IPS-NIHi11 (cell line): ENCODE data around the gene C3orf62.
"Not testable (repeated sequence)": the region's sequence is repeated elsewhere in the genome, so short reads cannot be mapped to it uniquely, and the experiment has no call there.

ENCODE experiments used
- DNase-seq: peaks from one replicate; pipeline ENCODE4 v3.0.0; 2012; ENCODE audit warnings: mixed read lengths, low spot score

Gene C3orf62

DNA sequence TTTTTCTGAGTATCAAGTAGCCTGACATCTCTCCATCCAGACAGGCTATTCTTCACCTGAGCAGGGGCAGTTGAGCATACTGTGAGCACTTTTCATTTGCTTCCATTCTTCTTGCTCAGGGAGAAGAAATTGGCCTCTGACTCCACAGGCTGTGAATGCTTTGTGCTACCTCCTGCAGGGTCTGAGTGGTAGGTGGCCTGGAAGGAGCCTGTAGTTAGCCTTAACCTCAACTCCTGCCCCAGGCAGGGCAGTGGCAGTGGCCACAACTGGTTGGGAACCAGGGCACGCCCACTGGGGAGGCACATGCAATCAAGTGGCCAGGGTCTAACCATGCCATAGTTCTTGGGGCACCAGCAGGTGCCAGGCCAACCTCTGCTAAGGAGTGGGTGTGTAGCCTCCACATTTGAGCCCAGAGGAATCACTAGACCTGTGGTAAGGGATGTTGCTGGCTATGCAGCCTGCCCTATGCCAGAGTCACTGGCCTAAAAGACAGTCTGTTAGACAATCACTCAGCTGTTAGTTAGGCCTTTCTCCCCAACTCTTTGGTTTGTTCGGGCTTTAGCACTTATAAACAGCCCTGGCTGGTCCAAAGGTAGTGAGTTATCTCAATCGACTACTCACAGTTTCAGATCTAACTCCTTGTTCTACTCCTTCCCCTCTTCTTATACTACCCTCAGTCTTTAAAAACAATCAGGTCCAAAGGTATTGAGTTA, 7.4 kb downstream of the C3orf62 start:
- DNase-seq = peak; percentile 16

DNA sequence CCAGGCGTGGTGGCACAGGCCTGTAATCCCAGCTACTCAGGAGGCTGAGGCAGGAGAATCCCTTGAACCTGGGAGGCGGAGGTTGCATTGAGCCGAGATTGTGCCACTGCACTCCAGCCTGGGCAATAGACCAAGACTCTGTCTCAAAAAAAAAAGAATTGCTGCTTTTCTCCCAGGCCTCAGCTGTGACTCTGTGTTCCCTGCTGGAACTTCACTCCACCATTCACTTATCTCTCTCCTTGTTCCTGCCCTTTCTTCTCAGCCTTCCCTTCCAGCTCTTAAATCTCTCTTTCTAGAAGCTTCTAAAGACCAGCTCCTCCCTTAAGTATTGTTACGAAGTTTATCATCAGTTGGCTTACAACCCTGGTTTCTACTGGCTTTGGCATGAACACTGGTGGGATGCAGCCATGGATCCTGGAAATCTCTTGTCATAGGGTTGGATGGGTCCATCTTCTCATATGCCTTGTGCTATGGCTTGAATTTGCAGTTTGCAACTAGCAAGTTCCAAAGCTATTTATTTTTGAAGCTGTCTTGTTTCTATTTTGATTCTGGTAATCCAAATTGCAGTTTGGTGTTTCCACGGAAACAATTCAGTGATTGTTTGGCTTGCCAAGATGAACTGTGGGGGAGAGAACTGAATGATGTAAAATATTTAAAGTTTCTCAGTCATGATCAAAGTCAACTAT, 10.5 kb downstream of the C3orf62 start:
- no peak for DNase-seq

DNA sequence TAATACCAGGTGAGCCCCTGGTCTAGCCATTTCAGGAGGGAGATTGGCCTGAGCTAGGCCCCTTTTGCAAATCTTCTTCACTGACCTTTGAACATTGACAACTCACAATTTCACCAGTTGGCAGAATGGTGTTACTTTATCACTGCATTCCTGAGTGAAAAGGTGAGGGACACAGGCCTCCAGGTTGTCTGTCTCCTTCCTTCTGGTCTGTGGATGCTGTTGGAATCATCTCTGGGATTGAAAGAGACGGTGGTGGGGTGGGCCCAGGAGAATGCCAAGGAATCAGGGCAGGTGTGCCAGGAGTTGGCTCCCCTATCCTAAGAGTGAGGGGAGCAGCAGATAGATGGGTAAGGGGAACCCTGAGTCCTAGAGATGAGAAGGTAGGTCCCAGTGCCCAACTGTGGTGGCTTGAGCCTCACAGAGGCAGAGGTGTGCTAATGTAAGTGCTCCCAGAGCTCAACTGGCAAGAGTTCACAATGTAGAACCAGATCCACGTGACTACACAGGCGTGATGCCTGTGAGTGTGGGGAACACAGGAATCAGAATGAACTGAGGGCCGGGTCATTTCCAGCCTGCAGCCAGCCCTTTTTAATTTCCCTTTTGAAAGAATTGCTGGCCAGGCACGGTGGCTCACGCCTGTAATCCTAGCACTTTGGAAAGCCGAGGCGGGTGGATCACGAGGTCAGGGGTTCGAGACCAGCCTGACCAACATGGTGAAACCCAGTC, 11.2 kb downstream of the C3orf62 start:
- DNase-seq = no peak

DNA sequence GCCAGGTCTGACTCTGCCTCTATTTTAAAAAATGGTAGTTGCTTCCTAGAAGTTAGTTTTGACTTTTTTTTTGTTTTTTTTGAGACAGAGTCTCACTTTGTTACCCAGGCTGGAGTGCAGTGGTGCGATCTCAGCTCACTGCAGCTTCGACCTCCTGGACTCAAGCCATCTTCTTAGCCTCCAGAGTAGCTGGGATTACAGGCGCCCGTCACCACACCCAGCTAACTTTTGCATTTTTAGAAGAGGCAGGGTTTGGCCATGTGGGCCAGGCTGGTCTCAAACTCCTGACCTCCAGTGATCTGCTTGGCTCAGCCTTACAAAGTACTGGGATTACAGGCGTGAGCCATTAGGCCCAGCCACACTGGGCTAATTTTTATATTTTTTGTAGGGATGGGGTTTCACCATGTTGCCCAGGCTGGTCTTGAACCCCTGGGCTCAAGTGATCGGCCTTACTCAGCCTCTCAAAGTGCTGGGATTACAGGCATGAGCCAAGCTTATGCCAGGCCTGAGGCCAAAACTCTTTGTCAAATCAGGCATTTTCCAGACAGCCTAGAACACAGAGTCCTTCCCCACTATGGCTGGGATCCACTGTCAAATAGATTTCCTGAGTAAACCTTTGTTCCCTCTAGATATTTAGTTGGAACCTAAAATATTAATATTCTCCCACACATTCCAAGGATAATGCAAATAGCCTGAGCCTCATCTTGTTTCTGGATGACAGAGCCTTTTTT, 13.7 kb downstream of the C3orf62 start:
- no peak for DNase-seq

DNA sequence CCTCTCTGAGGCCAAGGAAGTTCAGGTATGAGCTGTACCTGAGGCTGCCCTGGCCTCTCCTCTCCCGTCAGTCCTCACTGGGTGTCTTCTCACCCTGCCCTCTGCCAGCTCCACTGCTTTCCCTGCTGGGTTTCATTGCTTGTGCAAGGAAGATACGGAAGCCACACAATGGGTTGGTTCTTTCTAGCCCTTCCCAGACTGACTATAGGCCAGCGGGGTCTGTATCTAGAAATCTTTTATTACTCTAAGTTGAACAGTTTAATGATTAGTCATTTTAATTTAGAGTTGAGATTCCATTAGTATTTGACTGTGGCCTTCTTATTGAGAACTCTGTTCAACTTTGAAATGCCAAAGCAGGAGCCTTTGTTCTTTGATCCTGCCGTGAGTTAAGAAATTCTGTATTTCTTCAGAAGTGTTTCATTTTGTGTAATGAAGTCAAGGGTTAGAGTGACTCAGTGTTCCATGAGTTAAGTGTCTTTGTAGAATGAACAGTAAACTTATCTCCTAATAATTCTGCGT, 16.2 kb downstream of the C3orf62 start:
- no peak for DNase-seq

DNA sequence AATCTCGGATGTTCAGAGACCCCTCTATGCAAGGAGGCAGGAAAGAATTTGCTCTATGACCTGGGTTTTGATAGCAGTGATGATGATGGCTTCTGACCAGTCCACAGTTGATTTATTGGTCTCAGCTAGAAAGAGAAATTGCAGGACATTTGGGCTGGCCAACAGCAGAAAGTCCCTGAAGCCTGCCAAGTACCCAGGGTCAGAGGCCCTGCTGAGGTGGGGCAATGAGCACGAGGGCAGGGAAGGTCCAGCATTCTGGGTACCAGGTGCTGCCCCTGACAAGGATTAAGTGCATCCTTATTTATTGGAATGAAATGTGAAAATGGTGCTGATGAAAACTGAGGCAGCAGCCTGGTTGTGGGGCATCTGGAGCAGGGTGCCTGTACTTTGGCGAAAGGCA, 19.8 kb downstream of the C3orf62 start:
- no peak for DNase-seq

DNA sequence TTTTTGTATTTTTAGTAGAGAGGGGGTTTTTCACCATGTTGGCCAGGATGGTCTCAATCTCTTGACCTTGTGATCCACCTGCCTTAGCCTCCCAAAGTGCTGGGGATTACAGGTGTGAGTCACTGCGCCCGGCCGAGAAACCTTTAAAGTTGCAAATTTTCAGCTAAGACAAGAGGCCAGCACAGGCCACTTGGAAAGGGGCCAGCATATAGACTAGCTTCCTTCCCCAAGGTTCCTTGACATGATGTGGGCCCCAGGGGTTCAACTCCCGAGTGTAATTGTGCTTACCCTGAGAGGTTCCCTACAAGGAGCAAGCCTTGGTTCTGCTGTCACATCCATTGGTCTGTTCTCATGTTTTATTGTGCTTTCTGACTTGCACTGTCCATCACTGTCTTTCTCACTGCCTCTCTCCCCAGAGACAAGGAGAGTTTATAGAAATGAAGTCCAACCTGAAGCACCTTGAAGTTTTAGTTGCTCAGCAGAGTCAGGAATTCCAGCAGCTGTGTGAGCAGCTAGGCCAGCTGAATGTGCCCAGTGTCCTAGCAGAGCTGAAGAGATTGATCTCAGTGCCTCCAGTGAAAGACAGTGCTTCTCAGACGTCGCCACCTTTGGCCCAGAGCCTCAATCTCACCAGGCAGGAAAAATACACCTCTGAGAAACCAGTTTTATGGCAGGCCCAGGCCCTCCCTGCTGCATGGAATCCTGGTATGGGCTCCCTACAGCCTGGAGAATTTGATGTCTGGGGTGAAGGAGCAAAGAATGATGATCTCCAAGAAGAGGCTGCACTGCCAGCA, 21.1 kb downstream of the C3orf62 start:
- DNase-seq = no peak

DNA sequence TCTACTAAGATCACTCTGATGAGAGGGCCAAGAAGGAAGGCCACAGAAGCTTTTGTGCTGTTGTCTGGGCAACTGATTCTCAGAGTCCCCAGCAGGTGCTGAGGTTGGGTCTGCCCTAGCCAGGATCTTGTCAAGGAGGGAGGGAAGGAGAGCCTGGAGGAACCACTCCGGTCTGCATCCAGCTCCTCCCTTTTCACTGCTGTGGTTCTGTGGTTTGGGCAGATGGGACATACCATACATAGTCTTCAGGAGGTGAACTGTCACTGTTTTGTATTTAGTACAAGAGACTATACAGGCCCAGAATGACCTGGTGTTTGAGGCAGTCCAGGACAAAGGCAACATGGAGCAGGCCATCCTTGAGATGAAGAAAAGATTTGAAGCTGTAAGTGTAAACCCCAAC, 21.9 kb downstream of the C3orf62 start:
- DNase-seq = no peak

DNA sequence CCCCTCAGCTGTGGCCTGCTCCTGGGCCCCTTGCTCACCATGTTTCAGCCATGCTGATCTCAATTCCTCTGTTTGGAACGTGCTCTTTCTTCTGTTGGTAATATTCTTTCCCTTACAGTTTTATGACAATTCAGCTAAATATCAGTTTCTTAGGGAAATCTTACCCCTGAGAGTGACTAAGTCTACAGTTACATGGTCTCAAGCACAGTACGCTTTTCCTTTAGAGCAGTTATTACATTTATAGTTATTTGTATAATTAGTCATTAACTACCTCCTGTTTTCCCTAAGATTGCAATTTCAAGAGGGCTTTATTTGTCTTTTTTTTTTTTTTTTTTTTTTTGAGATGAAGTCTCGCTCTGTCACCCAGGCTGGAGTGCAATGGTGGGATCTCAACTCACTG, 23.5 kb downstream of the C3orf62 start:
- no peak for DNase-seq

DNA sequence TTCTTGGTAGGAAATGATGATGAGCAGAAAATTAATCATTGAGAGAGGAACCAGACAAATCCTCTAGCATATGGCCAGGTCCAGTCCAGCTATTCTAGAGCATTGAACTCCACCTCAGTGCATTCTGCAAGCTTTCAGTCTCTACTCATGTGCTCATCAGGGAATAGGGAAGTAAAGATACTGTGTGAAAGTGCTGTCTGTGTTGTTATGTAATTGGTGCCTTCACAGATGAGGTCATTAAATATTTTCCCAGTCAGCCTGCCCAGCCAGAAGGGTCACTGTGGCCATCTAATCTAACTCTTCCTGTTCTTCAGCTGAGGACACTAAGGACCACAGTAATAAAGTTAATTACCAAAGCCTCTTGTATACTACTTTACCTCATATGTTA, 28.2 kb downstream of the C3orf62 start:
- DNase-seq = no peak

DNA sequence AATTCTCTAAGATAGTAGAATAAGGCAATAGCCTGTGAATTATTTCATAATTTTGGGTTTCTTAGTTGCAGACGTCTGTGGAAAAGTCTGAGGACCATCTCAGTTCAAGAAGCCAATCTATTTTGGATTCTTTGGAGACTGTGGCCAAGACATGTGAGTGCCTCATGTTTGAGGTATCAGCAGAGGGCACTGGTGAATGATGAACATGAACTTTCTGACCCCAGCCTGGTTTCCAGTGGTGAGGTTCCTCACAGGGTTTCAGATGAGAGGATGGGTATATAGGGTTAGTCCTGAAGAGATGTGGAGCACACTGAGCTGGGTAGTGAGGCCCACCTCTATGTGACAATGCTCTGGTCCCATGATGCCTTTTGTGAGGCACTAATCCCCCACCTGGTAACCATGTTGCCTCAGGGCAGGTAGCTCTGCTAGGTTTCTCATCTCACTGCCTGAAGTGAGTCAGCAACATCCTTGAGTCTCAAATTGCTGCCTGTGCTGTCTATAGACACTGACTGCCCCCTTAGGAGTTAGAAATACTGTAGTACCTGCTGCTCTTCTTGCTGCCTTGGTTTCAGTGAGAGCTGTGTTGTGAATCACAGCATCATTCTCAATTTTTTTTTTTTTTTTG, 32.3 kb downstream of the C3orf62 start:
- DNase-seq = peak; percentile 22

DNA sequence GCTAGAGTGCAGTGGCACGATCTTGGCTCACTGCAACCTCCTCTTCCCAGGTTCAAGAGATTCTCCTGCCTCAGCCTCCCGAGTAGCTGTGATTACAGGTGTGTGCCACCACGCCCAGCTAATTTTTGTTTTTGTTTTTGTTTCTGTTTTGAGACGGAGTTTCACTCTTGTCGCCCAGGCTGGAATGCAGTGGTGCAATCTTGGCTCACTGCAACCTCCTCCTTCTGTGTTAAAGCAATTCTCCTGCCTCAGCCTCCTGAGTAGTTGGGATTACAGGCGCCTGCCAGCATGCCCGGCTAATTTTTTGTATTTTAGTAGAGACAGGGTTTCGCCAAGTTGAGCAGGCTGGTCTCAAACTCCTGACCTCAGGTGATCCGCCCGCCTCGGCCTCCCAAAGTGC, 36.9 kb downstream of the C3orf62 start:
- DNase-seq = not testable (repeated sequence)

DNA sequence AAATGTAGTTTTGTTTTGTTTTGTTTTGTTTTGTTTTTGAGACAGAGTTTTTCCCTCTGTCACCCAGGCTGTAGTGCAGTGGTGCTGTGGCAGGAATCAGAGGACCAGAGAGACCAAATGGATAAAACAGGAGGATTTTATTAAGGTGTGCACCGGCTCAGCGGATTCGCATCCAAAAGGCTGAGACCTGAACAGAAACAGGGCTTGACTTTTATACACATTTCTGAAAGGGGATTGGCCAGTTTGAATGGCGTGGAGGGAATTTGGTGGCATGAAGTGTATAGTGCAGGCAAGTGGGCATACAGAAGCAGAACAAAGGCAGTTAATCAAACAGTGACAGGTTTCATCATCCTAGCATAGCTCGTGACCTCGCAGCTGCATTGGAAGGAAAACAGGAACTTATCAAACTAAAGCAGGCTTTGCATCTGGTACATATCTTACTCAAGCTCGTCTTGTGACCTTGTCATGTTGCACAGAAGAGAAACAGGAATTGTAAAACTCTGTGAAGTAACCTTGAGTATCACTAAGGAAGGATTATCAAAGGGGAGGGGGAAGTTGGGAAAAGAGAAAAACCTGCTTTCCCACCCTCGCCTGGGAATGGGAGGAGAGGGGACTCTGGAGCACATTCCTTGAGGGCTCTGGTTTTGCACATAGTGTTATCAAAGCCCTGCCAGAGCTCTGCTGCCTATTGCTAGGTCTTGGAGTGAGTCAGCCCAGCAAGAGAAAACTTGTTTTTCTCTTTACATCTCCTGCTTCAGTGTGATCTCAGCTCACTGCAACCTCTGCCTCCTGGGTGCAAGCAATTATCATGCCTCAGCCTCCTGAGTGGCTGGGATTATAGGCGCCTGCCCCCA, 38.5 kb downstream of the C3orf62 start:
- DNase-seq = no peak

DNA sequence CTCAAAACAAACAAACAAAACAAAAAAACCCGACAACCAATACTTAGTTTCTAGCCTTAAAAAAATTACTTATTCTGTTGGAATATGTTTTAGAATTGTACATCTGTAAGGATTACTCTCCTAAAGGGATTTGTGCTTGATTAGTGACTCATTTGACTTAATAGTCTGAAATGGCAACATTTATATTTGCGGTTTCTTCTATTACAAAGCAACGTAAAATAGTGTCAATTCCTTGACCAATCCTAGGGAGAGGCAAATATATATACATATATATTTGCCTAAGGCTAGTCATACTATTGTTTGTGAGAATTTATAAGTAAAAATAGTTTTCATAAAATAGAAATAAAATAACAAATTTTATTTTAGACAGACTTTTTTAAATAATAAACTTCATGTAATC, 39.7 kb downstream of the C3orf62 start:
- DNase-seq = no peak

DNA sequence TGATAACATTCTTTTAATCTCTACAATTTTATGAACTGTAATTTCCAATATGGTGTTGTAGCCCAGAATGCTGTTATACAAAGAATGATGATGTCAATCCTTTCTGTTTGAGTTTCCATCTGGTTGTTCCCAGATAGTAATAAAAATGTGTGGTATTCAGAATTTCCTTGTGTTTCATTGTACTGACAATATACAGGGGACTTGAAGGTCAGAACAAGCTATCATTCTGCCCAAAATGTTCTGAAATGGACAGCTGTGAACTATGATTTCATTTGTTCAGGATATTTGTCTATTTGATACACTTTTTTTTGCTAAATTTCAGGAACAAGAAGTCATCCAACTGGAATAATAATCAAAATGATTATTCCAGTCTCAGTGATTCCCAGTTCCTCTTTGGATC, 40.8 kb downstream of the C3orf62 start:
- no peak for DNase-seq

DNA sequence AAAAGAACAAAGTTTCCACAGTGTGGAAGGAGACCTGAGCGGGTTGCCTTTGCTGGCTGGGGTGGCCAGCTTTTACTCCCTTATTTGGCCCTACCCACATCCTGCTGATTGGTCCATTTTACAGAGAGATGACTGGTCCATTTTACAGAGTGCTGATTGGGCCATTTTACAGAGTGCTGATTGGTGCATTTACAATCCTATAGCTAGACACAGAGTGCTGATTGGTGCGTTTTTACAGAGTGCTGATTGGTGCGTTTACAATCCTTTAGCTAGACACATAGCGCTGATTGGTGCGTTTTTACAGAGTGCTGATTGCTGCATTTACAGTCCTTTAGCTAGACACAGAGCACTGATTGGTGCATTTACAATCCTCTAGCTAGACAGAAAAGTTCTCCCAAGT, 48.2 kb downstream of the C3orf62 start:
- DNase-seq = not testable (repeated sequence)

DNA sequence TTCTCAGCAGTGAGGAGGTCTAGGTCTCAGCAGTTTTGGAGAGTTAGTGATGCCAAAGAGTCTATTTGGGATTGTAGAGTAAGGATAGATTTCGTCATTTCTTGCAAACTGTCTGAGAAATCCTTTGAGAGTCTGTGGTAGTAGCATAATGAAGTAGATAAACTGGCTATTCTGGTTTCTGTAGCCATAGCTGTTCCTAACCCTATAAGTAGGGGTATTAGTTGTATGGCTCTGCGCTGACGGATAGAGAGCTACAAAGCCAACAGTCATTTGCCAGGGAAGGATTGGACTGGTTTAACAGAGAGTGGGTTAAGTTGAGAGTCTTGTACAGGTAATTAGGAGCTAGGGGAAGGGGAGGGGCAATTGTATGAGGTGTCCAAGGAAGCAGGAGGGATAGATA, 55.0 kb downstream of the C3orf62 start:
- DNase-seq = no peak

DNA sequence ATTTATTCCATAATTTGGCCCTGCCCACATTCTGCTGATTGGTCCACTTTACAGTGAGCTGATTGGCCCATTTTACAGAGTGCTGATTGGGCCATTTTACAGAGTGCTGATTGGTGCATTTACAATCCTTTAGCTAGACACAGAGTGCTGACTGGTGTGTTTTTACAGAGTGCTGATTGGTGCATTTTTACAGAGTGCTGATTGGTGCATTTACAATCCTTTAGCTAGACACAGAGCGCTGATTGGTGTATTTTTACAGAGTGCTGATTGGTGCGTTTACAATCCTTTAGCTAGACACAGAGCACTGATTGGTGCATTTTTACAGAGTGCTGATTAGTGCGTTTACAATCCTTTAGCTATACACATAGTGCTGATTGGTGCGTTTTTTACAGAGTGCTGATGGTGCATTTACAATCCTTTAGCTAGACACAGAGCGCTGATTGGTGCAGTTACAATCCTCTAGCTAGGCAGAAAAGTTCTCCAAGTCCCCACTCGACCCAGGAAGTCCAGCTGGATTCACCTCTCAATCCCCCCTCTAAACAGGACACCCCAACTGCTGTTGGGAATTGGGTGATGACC, 56.0 kb downstream of the C3orf62 start:
- DNase-seq = not testable (repeated sequence)

DNA sequence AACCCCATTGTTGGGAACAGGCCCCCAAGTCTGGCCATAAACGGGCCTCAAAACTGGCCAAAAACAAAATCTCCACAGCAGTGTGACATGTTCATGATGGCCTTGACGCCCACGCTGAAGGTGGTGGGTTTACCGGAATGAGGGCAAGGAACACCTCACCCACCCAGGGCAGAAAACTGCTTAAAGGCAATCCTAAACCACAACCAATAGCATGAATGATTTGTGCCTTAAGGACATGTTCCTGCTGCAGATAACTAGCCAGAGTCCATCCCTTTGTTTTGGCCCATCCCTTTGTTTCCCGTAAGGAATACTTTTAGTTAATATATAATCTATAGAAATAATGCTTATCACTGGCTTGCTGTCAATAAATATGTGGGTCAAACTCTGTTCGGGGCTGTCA, 57.9 kb downstream of the C3orf62 start:
- no peak for DNase-seq
